Subcutaneous abdominal adipose tissue (tissue), 5 donors: ENCODE measurements around the gene TTLL11.
"Not testable (repeated sequence)": the region's sequence is repeated elsewhere in the genome, so short reads cannot be mapped to it uniquely, and the experiment has no call there.

Source experiments
- H3K27ac ChIP-seq: one replicate; pipeline ENCODE4 v1.7.0; 2013; ENCODE audit warnings: low read depth, mild to moderate bottlenecking, inconsistent platforms, low read length, moderate library complexity
- H3K27me3 ChIP-seq, 5 donors: one replicate each; pipeline ENCODE4 v1.7.0; 2013; ENCODE audit warnings: low read length in 5 of 5, inconsistent platforms in 1 of 5; ENCODE audit not compliant: control insufficient read depth in 5 of 5, insufficient read depth in 4 of 5
- H3K36me3 ChIP-seq, 5 donors: one replicate each; pipeline ENCODE4 v1.7.0; 2013; ENCODE audit warnings: low read length in 5 of 5; ENCODE audit not compliant: control insufficient read depth in 5 of 5, insufficient read depth in 5 of 5
- H3K4me1 ChIP-seq, 5 donors: one replicate each; pipeline ENCODE4 v1.7.0; 2013; ENCODE audit warnings: low read length in 5 of 5, mild to moderate bottlenecking in 3 of 5, moderate library complexity in 1 of 5; ENCODE audit not compliant: control insufficient read depth in 5 of 5, insufficient read depth in 5 of 5
- H3K4me3 ChIP-seq, 5 donors: one replicate each; pipeline ENCODE4 v1.7.0; 2013; ENCODE audit warnings: low read length in 5 of 5, low read depth in 1 of 5
- H3K9ac ChIP-seq, 5 donors: one replicate each; pipeline ENCODE4 v1.7.0; 2013; ENCODE audit warnings: low read length in 5 of 5, mild to moderate bottlenecking in 4 of 5, moderate library complexity in 3 of 5
- H3K9me3 ChIP-seq, 5 donors: one replicate each; pipeline ENCODE4 v1.7.0; 2013; ENCODE audit warnings: low read length in 5 of 5; ENCODE audit not compliant: control insufficient read depth in 5 of 5
- donor health status: healthy.
- donor health status: healthy.
- donor health status: healthy.
- donor health status: healthy.
- donor health status: healthy.

The TTLL11 gene

GRCh38 chr9:121906074-121906870 lies 186.8 kb downstream of the TTLL11 start:
- no peak overlapping the region for H3K9ac ChIP-seq
- H3K4me1 ChIP-seq: peaks cover 0 to 6% (median 0%) of the 10 kb centered on the region in 5 donors
- H3K9me3 ChIP-seq: no peaks in the 10 kb centered on the region
- no peaks in the 10 kb centered on the region for H3K27me3 ChIP-seq
- no peak overlapping the region for H3K27ac ChIP-seq
- H3K36me3 ChIP-seq: no peaks in the 10 kb centered on the region
- H3K4me3 ChIP-seq: no peak overlapping the region

GRCh38 chr9:121902461-121903135 lies 190.5 kb downstream of the TTLL11 start:
- Histone ChIP-seq H3K9me3 (peaks cover 0 to 6% (median 0%) of the 10 kb centered on the region in 5 donors), H3K27ac (no peak overlapping the region), H3K4me3 (no peak overlapping the region), H3K4me1 (peaks cover 0 to 6% (median 0%) of the 10 kb centered on the region in 5 donors), H3K9ac (no peak overlapping the region), H3K27me3 (no peaks in the 10 kb centered on the region), H3K36me3 (no peaks in the 10 kb centered on the region)

- Histone ChIP-seq H3K27me3 (no peaks in the 10 kb centered on the region), H3K4me1 (peaks cover 0 to 6% (median 0%) of the 10 kb centered on the region in 5 donors), H3K27ac (no peak overlapping the region), H3K9ac (no peak overlapping the region), H3K36me3 (no peaks in the 10 kb centered on the region), H3K9me3 (peaks cover 0 to 6% (median 0%) of the 10 kb centered on the region in 5 donors), H3K4me3 (no peak overlapping the region)
Measured at GRCh38 chr9:121901616-121902015, 191.5 kb downstream of the TTLL11 start.

- Histone ChIP-seq H3K36me3 (no peaks in the 10 kb centered on the region), H3K9me3 (peaks cover 0 to 6% (median 0%) of the 10 kb centered on the region in 5 donors), H3K27ac (no peak overlapping the region), H3K4me1 (peaks cover 0 to 6% (median 0%) of the 10 kb centered on the region in 5 donors), H3K4me3 (no peak overlapping the region), H3K27me3 (no peaks in the 10 kb centered on the region), H3K9ac (no peak overlapping the region)
Measured at GRCh38 chr9:121900163-121900562, 192.9 kb downstream of the TTLL11 start.

- H3K36me3 ChIP-seq: no peaks in the 10 kb centered on the region
- H3K4me1 ChIP-seq: peaks cover 0 to 6% (median 0%) of the 10 kb centered on the region in 5 donors
- no peaks in the 10 kb centered on the region for H3K27me3 ChIP-seq
- H3K9ac ChIP-seq: no peak overlapping the region
- no peak overlapping the region for H3K27ac ChIP-seq
- peaks cover 0 to 6% (median 0%) of the 10 kb centered on the region in 5 donors for H3K9me3 ChIP-seq
- no peak overlapping the region for H3K4me3 ChIP-seq
Measured at GRCh38 chr9:121898856-121899255, 194.3 kb downstream of the TTLL11 start.

GRCh38 chr9:121897140-121897539 lies 196.0 kb downstream of the TTLL11 start:
- H3K9ac ChIP-seq: no peak overlapping the region
- no peaks in the 10 kb centered on the region for H3K36me3 ChIP-seq
- no peaks in the 10 kb centered on the region for H3K27me3 ChIP-seq
- H3K27ac ChIP-seq: no peak overlapping the region
- no peaks in the 10 kb centered on the region for H3K4me1 ChIP-seq
- H3K4me3 ChIP-seq: no peak overlapping the region
- H3K9me3 ChIP-seq: peaks cover 0 to 6% (median 0%) of the 10 kb centered on the region in 5 donors

GRCh38 chr9:121896545-121896943 lies 196.6 kb downstream of the TTLL11 start:
- H3K27ac ChIP-seq: no peak overlapping the region
- no peaks in the 10 kb centered on the region for H3K27me3 ChIP-seq
- H3K9ac ChIP-seq: no peak overlapping the region
- H3K36me3 ChIP-seq: no peaks in the 10 kb centered on the region
- H3K4me1 ChIP-seq: no peaks in the 10 kb centered on the region
- H3K4me3 ChIP-seq: no peak overlapping the region
- H3K9me3 ChIP-seq: peaks cover 0 to 6% (median 0%) of the 10 kb centered on the region in 5 donors

GRCh38 chr9:121895818-121896544 lies 197.1 kb downstream of the TTLL11 start:
- peaks cover 0 to 6% (median 0%) of the 10 kb centered on the region in 5 donors for H3K9me3 ChIP-seq
- no peaks in the 10 kb centered on the region for H3K36me3 ChIP-seq
- no peaks in the 10 kb centered on the region for H3K4me1 ChIP-seq
- H3K27ac ChIP-seq: no peak overlapping the region
- no peaks in the 10 kb centered on the region for H3K27me3 ChIP-seq
- no peak overlapping the region for H3K9ac ChIP-seq
- no peak overlapping the region for H3K4me3 ChIP-seq

GRCh38 chr9:121895358-121895757 lies 197.8 kb downstream of the TTLL11 start:
- peaks cover 0 to 6% (median 0%) of the 10 kb centered on the region in 5 donors for H3K9me3 ChIP-seq
- H3K27ac ChIP-seq: no peak overlapping the region
- no peaks in the 10 kb centered on the region for H3K36me3 ChIP-seq
- no peak overlapping the region for H3K9ac ChIP-seq
- H3K4me1 ChIP-seq: no peaks in the 10 kb centered on the region
- H3K4me3 ChIP-seq: no peak overlapping the region
- H3K27me3 ChIP-seq: no peaks in the 10 kb centered on the region

GRCh38 chr9:121894380-121894779 lies 198.7 kb downstream of the TTLL11 start:
- H3K27ac ChIP-seq, H3K4me1 ChIP-seq, H3K4me3 ChIP-seq, H3K27me3 ChIP-seq, H3K9me3 ChIP-seq, H3K9ac ChIP-seq, H3K36me3 ChIP-seq: not testable (repeated sequence)
